AG08396 (cell line): ENCODE results near the gene TMC5.
"Not testable (repeated sequence)": the region's sequence is repeated elsewhere in the genome, so short reads cannot be mapped to it uniquely, and the experiment has no call there.

Experiments used
- DNase-seq: peaks from one replicate; pipeline ENCODE4 v3.0.0; 2012; ENCODE audit warnings: low spot score, mixed read lengths

The TMC5 gene

GRCh38 chr16:19406891-19407491 is 10.7 kb upstream of the TMC5 start:
- DNase-seq, result no peak

- DNase-seq, result peak; percentile 52
Measured at GRCh38 chr16:19410435-19411171, 7.1 kb upstream of the TMC5 start.

GRCh38 chr16:19411298-19411697 is 6.4 kb upstream of the TMC5 start:
- no peak for DNase-seq

GRCh38 chr16:19412055-19412454 is 5.6 kb upstream of the TMC5 start:
- DNase-seq, result not testable (repeated sequence)

- DNase-seq, result no peak
Measured at GRCh38 chr16:19415461-19415860, 2.2 kb upstream of the TMC5 start.

GRCh38 chr16:19415918-19416317 is 1.8 kb upstream of the TMC5 start:
- DNase-seq, result no peak

- DNase-seq, result no peak
Measured at GRCh38 chr16:19418200-19418599, 517 bp downstream of the TMC5 start.

- no peak for DNase-seq
Measured at GRCh38 chr16:19419698-19420075, 2.0 kb downstream of the TMC5 start.

GRCh38 chr16:19424478-19424877 is 6.8 kb downstream of the TMC5 start:
- no peak for DNase-seq

GRCh38 chr16:19430345-19430744 is 12.7 kb downstream of the TMC5 start:
- no peak for DNase-seq

GRCh38 chr16:19431636-19432340 is 14.1 kb downstream of the TMC5 start:
- DNase-seq, result no peak

GRCh38 chr16:19432429-19432828 is 14.7 kb downstream of the TMC5 start:
- DNase-seq, result no peak

GRCh38 chr16:19434584-19434983 is 16.9 kb downstream of the TMC5 start:
- DNase-seq, result no peak

GRCh38 chr16:19436540-19436939 is 18.9 kb downstream of the TMC5 start:
- no peak for DNase-seq

- no peak for DNase-seq
Measured at GRCh38 chr16:19437280-19437679, 19.6 kb downstream of the TMC5 start.

- no peak for DNase-seq
Measured at GRCh38 chr16:19438739-19439138, 21.1 kb downstream of the TMC5 start.

GRCh38 chr16:19439483-19439882 is 21.8 kb downstream of the TMC5 start:
- DNase-seq, result no peak

GRCh38 chr16:19443659-19444058 is 26.0 kb downstream of the TMC5 start:
- DNase-seq, result no peak

GRCh38 chr16:19446300-19446846 is 28.7 kb downstream of the TMC5 start:
- DNase-seq, result no peak

GRCh38 chr16:19446886-19447285 is 29.2 kb downstream of the TMC5 start:
- DNase-seq, result no peak

- DNase-seq, result no peak
Measured at GRCh38 chr16:19450186-19450585, 32.5 kb downstream of the TMC5 start.

GRCh38 chr16:19458722-19459379 is 41.2 kb downstream of the TMC5 start:
- DNase-seq, result no peak
